DND-41 (cell line): ENCODE data around the gene OPTN.

Source experiments
- EZH2 ChIP-seq: IDR thresholded peaks from 3 replicates; pipeline ENCODE4 v1.6.1; 2012; ENCODE audit warnings: borderline replicate concordance, low read depth, mild to moderate bottlenecking, moderate library complexity, low read length, inconsistent platforms; ENCODE audit not compliant: severe bottlenecking
- TF ChIP-seq, protein P1 (sequence below): IDR thresholded peaks from 2 replicates; pipeline ENCODE4 v1.5.1; 2012; ENCODE audit warnings: borderline replicate concordance, low read length, moderate library complexity, mild to moderate bottlenecking; ENCODE audit not compliant: poor library complexity, severe bottlenecking; ENCODE audit errors: extremely low read depth

DNA sequence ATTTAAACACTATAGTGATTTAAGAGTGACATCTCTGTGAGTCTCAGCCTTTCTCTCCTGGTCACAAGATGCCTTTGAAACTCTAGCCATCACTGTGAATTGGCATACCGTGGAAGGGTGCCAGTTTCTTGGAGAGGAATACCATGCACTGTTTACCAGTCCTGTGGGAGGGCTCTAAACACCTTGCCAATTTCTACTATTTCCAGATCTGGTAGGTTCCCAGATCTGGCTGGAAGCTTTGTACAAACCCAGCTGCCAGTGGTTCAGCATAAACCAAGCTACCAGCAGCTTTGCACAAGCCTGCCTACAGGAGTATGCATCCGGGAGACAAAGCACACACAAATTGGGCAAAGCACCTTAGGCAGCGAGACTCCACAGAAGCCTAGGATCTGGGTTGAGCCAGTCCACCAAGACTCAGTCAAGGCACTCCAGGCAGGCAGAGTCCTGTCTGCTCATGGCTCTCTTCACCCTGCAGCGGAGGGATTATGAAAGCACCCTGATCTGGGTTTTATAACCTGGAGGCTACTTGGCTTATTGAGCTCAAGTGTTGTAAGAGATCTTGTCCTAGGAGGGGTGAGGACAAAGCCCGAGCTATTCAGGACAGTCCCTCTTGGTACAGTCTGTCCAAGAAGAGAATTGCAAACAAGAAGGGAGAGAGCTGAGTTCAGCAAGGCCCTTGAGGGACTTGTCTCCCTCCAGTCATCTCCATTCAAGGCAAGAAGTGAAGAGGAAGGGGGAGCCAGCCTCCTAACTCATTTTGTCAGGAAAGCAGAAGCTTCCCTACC is 85.0 kb downstream of the OPTN start:
- TF ChIP-seq, protein P1, sequence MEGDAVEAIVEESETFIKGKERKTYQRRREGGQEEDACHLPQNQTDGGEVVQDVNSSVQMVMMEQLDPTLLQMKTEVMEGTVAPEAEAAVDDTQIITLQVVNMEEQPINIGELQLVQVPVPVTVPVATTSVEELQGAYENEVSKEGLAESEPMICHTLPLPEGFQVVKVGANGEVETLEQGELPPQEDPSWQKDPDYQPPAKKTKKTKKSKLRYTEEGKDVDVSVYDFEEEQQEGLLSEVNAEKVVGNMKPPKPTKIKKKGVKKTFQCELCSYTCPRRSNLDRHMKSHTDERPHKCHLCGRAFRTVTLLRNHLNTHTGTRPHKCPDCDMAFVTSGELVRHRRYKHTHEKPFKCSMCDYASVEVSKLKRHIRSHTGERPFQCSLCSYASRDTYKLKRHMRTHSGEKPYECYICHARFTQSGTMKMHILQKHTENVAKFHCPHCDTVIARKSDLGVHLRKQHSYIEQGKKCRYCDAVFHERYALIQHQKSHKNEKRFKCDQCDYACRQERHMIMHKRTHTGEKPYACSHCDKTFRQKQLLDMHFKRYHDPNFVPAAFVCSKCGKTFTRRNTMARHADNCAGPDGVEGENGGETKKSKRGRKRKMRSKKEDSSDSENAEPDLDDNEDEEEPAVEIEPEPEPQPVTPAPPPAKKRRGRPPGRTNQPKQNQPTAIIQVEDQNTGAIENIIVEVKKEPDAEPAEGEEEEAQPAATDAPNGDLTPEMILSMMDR: no peak
- TF ChIP-seq EZH2: no peak
